ENCODE measurements around the gene GPR107.

DNA sequence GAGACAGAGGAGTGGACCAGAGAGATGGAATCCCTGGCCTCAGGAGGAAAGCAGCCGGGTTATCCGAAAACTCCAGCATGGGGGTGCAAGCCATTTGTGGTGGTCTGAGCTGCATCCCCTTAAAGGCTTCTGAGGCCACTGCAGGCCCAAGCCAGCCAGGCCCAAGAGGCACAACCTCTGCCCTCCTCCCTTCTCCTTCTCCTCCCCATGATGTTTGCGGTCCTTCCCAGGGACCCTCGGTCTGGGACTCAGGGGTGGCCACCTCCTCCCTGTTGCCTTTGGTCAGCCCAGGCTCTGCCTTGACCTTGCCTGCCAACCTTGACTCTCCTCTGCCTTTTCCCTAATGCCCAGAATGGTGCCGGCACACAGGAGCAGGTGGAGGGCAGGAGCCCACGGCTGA is 123.1 kb downstream of the GPR107 start:
- TF ChIP-seq, protein P1, sequence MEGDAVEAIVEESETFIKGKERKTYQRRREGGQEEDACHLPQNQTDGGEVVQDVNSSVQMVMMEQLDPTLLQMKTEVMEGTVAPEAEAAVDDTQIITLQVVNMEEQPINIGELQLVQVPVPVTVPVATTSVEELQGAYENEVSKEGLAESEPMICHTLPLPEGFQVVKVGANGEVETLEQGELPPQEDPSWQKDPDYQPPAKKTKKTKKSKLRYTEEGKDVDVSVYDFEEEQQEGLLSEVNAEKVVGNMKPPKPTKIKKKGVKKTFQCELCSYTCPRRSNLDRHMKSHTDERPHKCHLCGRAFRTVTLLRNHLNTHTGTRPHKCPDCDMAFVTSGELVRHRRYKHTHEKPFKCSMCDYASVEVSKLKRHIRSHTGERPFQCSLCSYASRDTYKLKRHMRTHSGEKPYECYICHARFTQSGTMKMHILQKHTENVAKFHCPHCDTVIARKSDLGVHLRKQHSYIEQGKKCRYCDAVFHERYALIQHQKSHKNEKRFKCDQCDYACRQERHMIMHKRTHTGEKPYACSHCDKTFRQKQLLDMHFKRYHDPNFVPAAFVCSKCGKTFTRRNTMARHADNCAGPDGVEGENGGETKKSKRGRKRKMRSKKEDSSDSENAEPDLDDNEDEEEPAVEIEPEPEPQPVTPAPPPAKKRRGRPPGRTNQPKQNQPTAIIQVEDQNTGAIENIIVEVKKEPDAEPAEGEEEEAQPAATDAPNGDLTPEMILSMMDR (IDR thresholded peaks at IDR 0.05), result no peak
- TF ChIP-seq POLR2AphosphoS5 (IDR thresholded peaks at IDR 0.05), result no peak

Measured in suprapubic skin (tissue), 3 donors.